OCI-LY7 (cell line): ENCODE results near the gene ESPNL. TPM values are rescaled to one million over a fixed set of nuclear protein-coding genes. Genes with fewer than 3 reads are reported as not detected.

Experiments used
- BruUV-seq: library from RNA; stranded (reverse); fragments of 400-500 nt; replicated peaks from 2 replicates; lab custom pipeline; 2021; lab: Mats Ljungman, UMichigan
- CTCF ChIA-PET: fragments of 300-600 bp; sonication (Branson Sonifier 250); formaldehyde crosslinking; loops from one replicate; lab custom pipeline; 2022; ENCODE audit warnings: antibody characterized with exemption; ENCODE audit not compliant: unreplicated experiment; lab: Charles Lee
- POLR2A ChIA-PET: fragments of 300-600 bp; sonication (Branson Sonifier 250); formaldehyde crosslinking; loops from one replicate; lab custom pipeline; 2022; ENCODE audit warnings: antibody characterized with exemption; lab: Charles Lee
- DNase-seq: peaks from one replicate; pipeline ENCODE4 v3.0.0-alpha.2; 2015; ENCODE audit warnings: low spot score
- H2AFZ ChIP-seq: fragments of 200-600 bp; sonication (generic), shearing (Covaris generic); 2 replicates; pipeline ENCODE4 v1.6.1; 2014; ENCODE audit warnings: mild to moderate bottlenecking, antibody characterized with exemption, low read length, moderate library complexity
- H3K27ac ChIP-seq: fragments of 200-600 bp; sonication (generic); 2 replicates; pipeline ENCODE4 v1.5.1; 2014; ENCODE audit warnings: mixed run types, low read depth, mild to moderate bottlenecking, moderate library complexity, low read length, inconsistent platforms; ENCODE audit not compliant: poor library complexity, severe bottlenecking
- H3K36me3 ChIP-seq: fragments of 200-600 bp; sonication (generic); 2 replicates; pipeline ENCODE4 v1.6.1; 2014; ENCODE audit warnings: mild to moderate bottlenecking, antibody characterized with exemption, low read length, moderate library complexity, mixed read lengths; ENCODE audit not compliant: insufficient read depth
- H3K4me1 ChIP-seq: fragments of 200-600 bp; sonication (generic); 2 replicates; pipeline ENCODE4 v1.5.1; 2014; ENCODE audit warnings: mild to moderate bottlenecking, low read length; ENCODE audit not compliant: insufficient read depth, poor library complexity, severe bottlenecking
- H3K4me2 ChIP-seq: fragments of 200-600 bp; sonication (generic); 2 replicates; pipeline ENCODE4 v1.6.1; 2014; ENCODE audit warnings: mild to moderate bottlenecking, low read length
- H3K4me3 ChIP-seq: fragments of 200-600 bp; sonication (generic); 2 replicates; pipeline ENCODE4 v1.5.1; 2014; ENCODE audit warnings: mild to moderate bottlenecking, low read depth, low read length; ENCODE audit not compliant: poor library complexity, severe bottlenecking
- H3K79me2 ChIP-seq: fragments of 200-600 bp; sonication (generic); 2 replicates; pipeline ENCODE4 v1.6.1; 2016; ENCODE audit warnings: low read depth, mild to moderate bottlenecking, low read length, moderate library complexity, mixed read lengths; ENCODE audit not compliant: insufficient read depth
- H3K9me2 ChIP-seq: fragments of 200-600 bp; sonication (generic); 2 replicates; pipeline ENCODE4 v1.6.1; 2016; ENCODE audit warnings: mild to moderate bottlenecking, low read length, mixed read lengths; ENCODE audit not compliant: insufficient read depth
- H3K9me3 ChIP-seq: fragments of 200-600 bp; sonication (generic); 2 replicates; pipeline ENCODE4 v1.6.1; 2014; ENCODE audit warnings: mild to moderate bottlenecking, mixed run types, low read length, mixed read lengths
- H4K20me1 ChIP-seq: fragments of 200-600 bp; sonication (generic); 2 replicates; pipeline ENCODE4 v1.6.1; 2014; ENCODE audit warnings: mild to moderate bottlenecking, antibody characterized with exemption, low read length, moderate library complexity, mixed read lengths; ENCODE audit not compliant: insufficient read depth
- CTCF ChIP-seq: fragments of 200-600 bp; sonication (generic); conservative IDR thresholded peaks from 2 replicates; pipeline ENCODE4 v1.5.1; 2014; ENCODE audit warnings: mild to moderate bottlenecking, antibody characterized with exemption, low read length, moderate library complexity, mixed read lengths
- EZH2phosphoT487 ChIP-seq: fragments of 200-600 bp; sonication (generic); IDR thresholded peaks from 2 replicates; pipeline ENCODE4 v1.6.1; 2018; ENCODE audit warnings: low read depth, borderline replicate concordance, mild to moderate bottlenecking, mixed run types, antibody characterized with exemption, low read length, moderate library complexity, mixed read lengths
- intact Hi-C: fragments of 100-400 bp; cut with micrococcal nuclease; formaldehyde crosslinking; loops from one replicate; pipeline ENCODE4 v1.10.0; 2022; ENCODE audit not compliant: unreplicated experiment
- total RNA-seq, 2 experiments: library from RNA; depleted of rRNA in 1 of 2; stranded (reverse); fragments of >200 nt in 1 of 2; shearing (Covaris generic) in 1 of 2; gene quantifications; 2 replicates each; pipeline ENCODE4 v1.2.3, GENCODE V29; 2014 to 2022

The ESPNL gene
- total RNA-seq, 2 experiments from 2014 or later = 5.0 to 7.7 TPM

GRCh38 chr2:238104691-238105371 is 4.7 kb downstream of the ESPNL start:
- BruUV-seq = no TSS peak
- no peak overlapping the region for H3K4me3 ChIP-seq
- intact Hi-C loops = loop anchor here (5.0 kb wide), 3 partner anchors 137 to 433 kb away; partner anchors contain the start of gene HES6
- H3K9me2 ChIP-seq = no peaks in the 10 kb centered on the region
- peaks cover 47% of the 10 kb centered on the region for H3K4me1 ChIP-seq
- ChIA-PET POLR2A (no interaction called here), CTCF (no interaction called here)
- no peak for TF ChIP-seq EZH2phosphoT487
- no peak for TF ChIP-seq CTCF
- no peaks in the 10 kb centered on the region for H4K20me1 ChIP-seq
- no peaks in the 10 kb centered on the region for H3K9me3 ChIP-seq
- no peak for DNase-seq
- no peak overlapping the region for H2AFZ ChIP-seq
- no peak overlapping the region for H3K4me2 ChIP-seq
- no peaks in the 10 kb centered on the region for H3K36me3 ChIP-seq
- H3K27ac ChIP-seq = no peak overlapping the region
- H3K79me2 ChIP-seq = no peaks in the 10 kb centered on the region

- ChIA-PET POLR2A (interaction anchor here (0.5 to 1.2 kb wide), 2 partner anchors 33 to 319 kb away, joined by 3 to 6 read pairs; partner anchors contain the start of gene KLHL30), CTCF (no interaction called here)
- H3K27ac ChIP-seq = no peak overlapping the region
- H3K9me2 ChIP-seq = no peaks in the 10 kb centered on the region
- no TSS peak for BruUV-seq
- no peaks in the 10 kb centered on the region for H3K36me3 ChIP-seq
- H3K9me3 ChIP-seq = no peaks in the 10 kb centered on the region
- no peak for DNase-seq
- no peaks in the 10 kb centered on the region for H3K79me2 ChIP-seq
- H3K4me3 ChIP-seq = no peak overlapping the region
- no peak overlapping the region for H2AFZ ChIP-seq
- intact Hi-C loops = loop anchor here (2.0 to 5.0 kb wide), 4 partner anchors 137 to 433 kb away; partner anchors contain the start of genes HES6 and UBE2F
- no peaks in the 10 kb centered on the region for H4K20me1 ChIP-seq
- peaks cover 48% of the 10 kb centered on the region for H3K4me1 ChIP-seq
- TF ChIP-seq EZH2phosphoT487 = no peak
- no peak for TF ChIP-seq CTCF
- no peak overlapping the region for H3K4me2 ChIP-seq
These were observed 5.6 kb downstream of the ESPNL start for GRCh38 chr2:238105506-238106338.
